Endothelial cell of umbilical vein (primary cell): ENCODE measurements around the gene IL6R. TPM values are rescaled to one million over a fixed set of nuclear protein-coding genes. Genes with fewer than 3 reads are reported as not detected.

ENCODE experiments used
- BruUV-seq: library from RNA; stranded (reverse); fragments of 400-500 nt; replicated peaks from 2 replicates; lab custom pipeline; 2021; lab: Mats Ljungman, UMichigan
- CTCF ChIA-PET: fragments of 300-600, 350-600 bp; sonication (Branson Sonifier 250); formaldehyde crosslinking; loops from one replicate; lab custom pipeline; 2021; ENCODE audit warnings: antibody characterized with exemption, inconsistent platforms; lab: Charles Lee
- POLR2A ChIA-PET: fragments of 300-600, 350-600 bp; sonication (Branson Sonifier 250); formaldehyde crosslinking; loops from one replicate; lab custom pipeline; 2021; ENCODE audit warnings: antibody characterized with exemption, inconsistent platforms; lab: Charles Lee
- DNase-seq: peaks from one replicate; pipeline ENCODE4 v3.0.0-alpha.2; 2011; ENCODE audit warnings: low read depth, low spot score
- FAIRE-seq: peaks from 2 replicates; lab custom pipeline; 2011; peaks lifted over from hg19 to GRCh38; lab: Jason Lieb, UNC
- H2AFZ ChIP-seq: 2 replicates; pipeline ENCODE4 v1.6.0; 2012; ENCODE audit warnings: low read depth, low read length, control low read depth, inconsistent platforms
- H3K27ac ChIP-seq: 2 replicates; pipeline ENCODE4 v1.5.1; 2011; ENCODE audit warnings: low read depth, mild to moderate bottlenecking, control low read depth, low read length, moderate library complexity; ENCODE audit not compliant: insufficient read depth
- H3K27me3 ChIP-seq, 2 experiments: 2 replicates each; pipeline versions ENCODE4 v1.6.0 to v1.6.1; 2011; ENCODE audit warnings: low read length in 2 of 2, mixed read lengths in 1 of 2; ENCODE audit not compliant: control insufficient read depth in 2 of 2, insufficient read depth in 2 of 2
- H3K36me3 ChIP-seq, 2 experiments: 2 replicates in 1 of 2; 3 replicates in 1 of 2; pipeline ENCODE4 v1.5.1; 2011; ENCODE audit warnings: low read length in 2 of 2, mild to moderate bottlenecking in 1 of 2, moderate library complexity in 1 of 2; ENCODE audit not compliant: control insufficient read depth in 2 of 2, insufficient read depth in 2 of 2; ENCODE audit errors: extremely low read depth in 1 of 2
- H3K4me1 ChIP-seq: 3 replicates; pipeline ENCODE4 v1.5.1; 2011; ENCODE audit warnings: mild to moderate bottlenecking, low read length; ENCODE audit not compliant: control insufficient read depth, insufficient read depth; ENCODE audit errors: extremely low read depth
- H3K4me2 ChIP-seq: 2 replicates; pipeline ENCODE4 v1.6.1; 2011; ENCODE audit warnings: low read length, control low read depth, mixed read lengths; ENCODE audit not compliant: insufficient read depth
- H3K4me3 ChIP-seq, 3 experiments: fragments of 200-600 bp in 1 of 3; sonication (generic), shearing (Covaris generic) in 1 of 3; replicated peaks in 1 of 3; 2 replicates each; pipeline ENCODE4 v1.5.1; 2011 to 2016; ENCODE audit warnings: control low read depth in 3 of 3, low read length in 3 of 3, mild to moderate bottlenecking in 2 of 3, inconsistent platforms in 1 of 3, low read depth in 1 of 3, moderate library complexity in 1 of 3; ENCODE audit not compliant: insufficient read depth in 1 of 3
- H3K79me2 ChIP-seq: 2 replicates; pipeline ENCODE4 v1.6.0; 2012; ENCODE audit warnings: low read length, inconsistent platforms; ENCODE audit not compliant: control insufficient read depth, insufficient read depth
- H3K9ac ChIP-seq: replicated peaks from 2 replicates; pipeline ENCODE3; 2011; ENCODE audit warnings: low read length, control low read depth; ENCODE audit not compliant: insufficient read depth; ENCODE audit errors: extremely low read depth
- H3K9me1 ChIP-seq: replicated peaks from 3 replicates; pipeline ENCODE4 v1.6.0; 2011; ENCODE audit warnings: mild to moderate bottlenecking, low read length; ENCODE audit not compliant: control insufficient read depth, insufficient read depth; ENCODE audit errors: extremely low read depth
- H3K9me3 ChIP-seq: replicated peaks from 2 replicates; pipeline ENCODE4 v1.5.1; 2012; ENCODE audit warnings: low read length, inconsistent platforms; ENCODE audit not compliant: control insufficient read depth, insufficient read depth
- H4K20me1 ChIP-seq: replicated peaks from 2 replicates; pipeline ENCODE3; 2011; ENCODE audit warnings: mild to moderate bottlenecking, low read length; ENCODE audit not compliant: control insufficient read depth, insufficient read depth; ENCODE audit errors: extremely low read depth
- EZH2 ChIP-seq: IDR thresholded peaks from 2 replicates; pipeline ENCODE4 v1.6.1; 2012; ENCODE audit warnings: borderline replicate concordance, low read depth, mild to moderate bottlenecking, moderate library complexity, low read length, inconsistent platforms; ENCODE audit not compliant: severe bottlenecking
- FOS ChIP-seq: IDR thresholded peaks from 2 replicates; pipeline ENCODE4 v1.6.1; 2011; ENCODE audit warnings: mild to moderate bottlenecking, low read length, moderate library complexity, borderline replicate concordance; ENCODE audit not compliant: insufficient read depth
- GATA2 ChIP-seq: IDR thresholded peaks from 2 replicates; pipeline ENCODE4 v1.7.0; 2011; ENCODE audit warnings: low read depth, mild to moderate bottlenecking, moderate library complexity, mixed read lengths, low read length; ENCODE audit not compliant: insufficient read length, insufficient read depth
- JUN ChIP-seq: IDR thresholded peaks from 2 replicates; pipeline ENCODE4 v1.6.1; 2011; ENCODE audit warnings: borderline replicate concordance, low read depth; ENCODE audit not compliant: insufficient read length, insufficient read depth
- MYC ChIP-seq: IDR thresholded peaks from one replicate; pipeline ENCODE4 v1.6.1; 2011; ENCODE audit warnings: mild to moderate bottlenecking, low read depth, low read length
- POLR2A ChIP-seq: IDR thresholded peaks from 2 replicates; pipeline ENCODE4 v1.6.1; 2012; ENCODE audit warnings: low read depth, mild to moderate bottlenecking, control low read depth, low read length
- POLR2AphosphoS5 ChIP-seq: IDR thresholded peaks from 2 replicates; pipeline ENCODE4 v1.6.1; 2012; ENCODE audit warnings: low read depth, mild to moderate bottlenecking, control low read depth, low read length, moderate library complexity; ENCODE audit not compliant: insufficient read depth
- dilution Hi-C: fragments of 300-500 bp; cut with MboI; formaldehyde crosslinking; loops from one replicate; pipeline ENCODE4 v1.15.0; 2019; ENCODE audit warnings: low sequenced_read_pairs; ENCODE audit not compliant: extremely low pct_ligation_motif_present
- intact Hi-C: fragments of 100-400 bp; cut with micrococcal nuclease; formaldehyde crosslinking; loops from one replicate; pipeline ENCODE4 v1.10.0; 2022
- polyA plus RNA-seq, 4 experiments: library from polyadenylated mRNA; depleted of rRNA in 3 of 4; stranded (reverse) in 3 of 4; unstranded in 1 of 4; fragments of >200 nt; gene quantifications; 2 replicates each; pipeline versions ENCODE4 v1.2.1 to v1.2.3, GENCODE V29; 2011 to 2012; ENCODE audit warnings: missing spikeins in 1 of 4
- total RNA-seq: library from RNA; stranded (reverse); gene quantifications from 2 replicates; pipeline ENCODE4 v1.2.3, GENCODE V29; 2021
- TF ChIP-seq, protein P1 (sequence below): IDR thresholded peaks from 2 replicates; pipeline ENCODE4 v1.6.1; 2011; ENCODE audit not compliant: insufficient read depth, insufficient read length
- TF ChIP-seq, protein P2 (sequence below), 2 donors: IDR thresholded peaks; 1 replicate in 1 of 2; 2 replicates in 1 of 2; pipeline ENCODE4 v1.5.1; 2011; ENCODE audit warnings: low read length in 2 of 2, mild to moderate bottlenecking in 2 of 2, moderate library complexity in 2 of 2, control low read depth in 1 of 2, inconsistent platforms in 1 of 2, low read depth in 1 of 2; ENCODE audit not compliant: insufficient read depth in 1 of 2; ENCODE audit errors: extremely low read depth in 1 of 2

IL6R gene
- total and polyA plus RNA-seq, 2 donors (not counting 3 experiments of a cell fraction or from before 2014, with no cell fraction given) = 4.8 to 5.1 TPM

DNA sequence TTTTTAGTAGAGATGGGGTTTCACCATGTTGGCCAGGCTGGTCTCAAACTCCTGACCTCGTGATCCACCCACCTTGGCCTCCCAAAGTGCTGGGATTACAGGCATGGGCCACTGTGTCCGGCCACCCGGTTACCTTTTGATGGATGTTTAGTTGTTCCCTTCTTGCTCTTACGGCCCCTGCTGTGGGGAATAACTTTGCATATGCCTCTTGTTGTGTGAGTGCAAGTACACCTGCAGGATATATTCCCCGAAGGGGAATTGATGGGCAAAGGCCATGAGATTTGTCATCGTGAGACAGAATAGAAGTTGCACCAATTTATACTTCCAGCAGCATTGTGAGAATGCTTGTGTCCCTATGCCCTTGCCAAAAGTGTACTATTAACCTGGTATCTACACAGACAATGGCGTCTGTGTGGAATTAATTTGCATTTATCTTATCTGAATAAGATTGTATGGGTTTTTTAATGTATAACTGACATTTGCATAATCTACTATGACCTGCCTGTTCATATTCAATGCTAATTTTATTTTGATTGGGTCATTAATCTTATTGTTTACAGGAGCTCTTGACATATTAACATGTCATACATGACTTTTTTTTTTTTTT, 8.1 kb downstream of the IL6R start:
- FAIRE-seq = no peak
- no peak overlapping the region for H3K27ac ChIP-seq
- CTCF ChIA-PET = interaction anchor here (0.6 to 1.2 kb wide), 2 partner anchors 14 to 61 kb away, joined by 3 read pairs; no protein-coding TSS in a partner anchor

More for the DNA sequence above, 8.1 kb downstream of the IL6R start:
- intact Hi-C loops = no loop called here
- H3K9ac ChIP-seq = no peak overlapping the region
- no TSS peak for BruUV-seq
- no peak overlapping the region for H2AFZ ChIP-seq
- no peaks in the 10 kb centered on the region for H3K9me3 ChIP-seq
- H3K79me2 ChIP-seq = no peaks in the 10 kb centered on the region
- no peaks in the 10 kb centered on the region for H3K36me3 ChIP-seq
- POLR2A ChIA-PET = no interaction called here
- no peaks in the 10 kb centered on the region for H3K27me3 ChIP-seq
- no peaks in the 10 kb centered on the region for H3K9me1 ChIP-seq
- no peak for DNase-seq
- no peak overlapping the region for H3K4me3 ChIP-seq
- H4K20me1 ChIP-seq = no peaks in the 10 kb centered on the region
- peaks cover 3% of the 10 kb centered on the region for H3K4me1 ChIP-seq
- TF ChIP-seq POLR2AphosphoS5 (no peak), JUN (no peak), POLR2A (no peak), GATA2 (no peak), MYC (no peak), FOS (no peak), EZH2 (no peak)
- TF ChIP-seq, protein P1, sequence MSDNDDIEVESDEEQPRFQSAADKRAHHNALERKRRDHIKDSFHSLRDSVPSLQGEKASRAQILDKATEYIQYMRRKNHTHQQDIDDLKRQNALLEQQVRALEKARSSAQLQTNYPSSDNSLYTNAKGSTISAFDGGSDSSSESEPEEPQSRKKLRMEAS = no peak
- TF ChIP-seq, protein P2, sequence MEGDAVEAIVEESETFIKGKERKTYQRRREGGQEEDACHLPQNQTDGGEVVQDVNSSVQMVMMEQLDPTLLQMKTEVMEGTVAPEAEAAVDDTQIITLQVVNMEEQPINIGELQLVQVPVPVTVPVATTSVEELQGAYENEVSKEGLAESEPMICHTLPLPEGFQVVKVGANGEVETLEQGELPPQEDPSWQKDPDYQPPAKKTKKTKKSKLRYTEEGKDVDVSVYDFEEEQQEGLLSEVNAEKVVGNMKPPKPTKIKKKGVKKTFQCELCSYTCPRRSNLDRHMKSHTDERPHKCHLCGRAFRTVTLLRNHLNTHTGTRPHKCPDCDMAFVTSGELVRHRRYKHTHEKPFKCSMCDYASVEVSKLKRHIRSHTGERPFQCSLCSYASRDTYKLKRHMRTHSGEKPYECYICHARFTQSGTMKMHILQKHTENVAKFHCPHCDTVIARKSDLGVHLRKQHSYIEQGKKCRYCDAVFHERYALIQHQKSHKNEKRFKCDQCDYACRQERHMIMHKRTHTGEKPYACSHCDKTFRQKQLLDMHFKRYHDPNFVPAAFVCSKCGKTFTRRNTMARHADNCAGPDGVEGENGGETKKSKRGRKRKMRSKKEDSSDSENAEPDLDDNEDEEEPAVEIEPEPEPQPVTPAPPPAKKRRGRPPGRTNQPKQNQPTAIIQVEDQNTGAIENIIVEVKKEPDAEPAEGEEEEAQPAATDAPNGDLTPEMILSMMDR (IDR thresholded peaks at IDR 0.05; ENCODE audit: extremely low read depth in 1 of 2, insufficient read depth in 1 of 2, low read depth in 1 of 2, low read length in 2 of 2) = no peak
- no peak overlapping the region for H3K4me2 ChIP-seq
- dilution Hi-C loops = no loop called here
